Left lung (tissue), 10 donors: ENCODE results near the gene CBLN3. TPM values are rescaled to one million over a fixed set of nuclear protein-coding genes. Genes with fewer than 3 reads are reported as not detected.

Source experiments
- ATAC-seq: fragments of 200-7000 bp; cut with Tn5 transposase; one replicate; pipeline ENCODE4 v1.9.1; 2020; ENCODE audit warnings: moderate library complexity
- DNase-seq, 4 donors: peaks; one replicate each; pipeline ENCODE4 v3.0.0-alpha.2; 2013 to 2020
- H3K27ac ChIP-seq, 2 donors: fragments of 200-600 bp; sonication (generic) in 1 of 2; one replicate each; pipeline versions ENCODE4 v1.5.0 to v1.8.0; 2020 to 2021
- H3K27me3 ChIP-seq, 2 donors: fragments of 200-600 bp; sonication (generic) in 1 of 2; one replicate each; pipeline versions ENCODE4 v1.5.0 to v1.8.0; 2020 to 2021
- H3K36me3 ChIP-seq, 2 donors: fragments of 200-600 bp; sonication (generic) in 1 of 2; one replicate each; pipeline versions ENCODE4 v1.5.0 to v1.8.0; 2020 to 2021
- H3K4me1 ChIP-seq, 2 donors: fragments of 200-600 bp; one replicate each; pipeline ENCODE4 v1.8.0; 2021
- H3K4me3 ChIP-seq, 2 donors: fragments of 200-600 bp; sonication (generic) in 1 of 2; one replicate each; pipeline versions ENCODE4 v1.5.0 to v1.8.0; 2020 to 2021; ENCODE audit warnings: mild to moderate bottlenecking in 1 of 2
- H3K9me3 ChIP-seq, 2 donors: fragments of 200-600 bp; sonication (generic) in 1 of 2; one replicate each; pipeline versions ENCODE4 v1.5.0 to v1.8.0; 2020 to 2021
- intact Hi-C, 2 donors: fragments of 100-400 bp; cut with DNase I; formaldehyde crosslinking; loops; one replicate each; pipeline versions ENCODE4 v1.11.2 to v1.14.2; 2022
- polyA plus RNA-seq, 6 donors: library from polyadenylated mRNA; unstranded; fragments of 120-200 nt; gene quantifications; one replicate each; pipeline ENCODE4 v1.2.1, GENCODE V29; 2013; ENCODE audit not compliant: insufficient read length in 6 of 6
- total RNA-seq, 2 donors: library from RNA; stranded (reverse); fragmentation: NEBNext Ultra II Directional; extraction: Animal tissue kit (Norgen Biotek cat#: 25700); gene quantifications; one replicate each; pipeline ENCODE4 v1.2.1, GENCODE V29; 2021
- TF ChIP-seq, protein P1 (sequence below), 2 donors: fragments of 200-600 bp; sonication (generic) in 1 of 2; IDR thresholded peaks; one replicate each; pipeline versions ENCODE4 v1.5.0 to v1.8.0; 2021; ENCODE audit warnings: antibody characterized with exemption in 2 of 2
- donor health status: DM: no; HTN: yes; CAD: no.
- donor health status: DM: no; HTN: no; CAD: no.

The CBLN3 gene
- total and polyA plus RNA-seq, 8 donors = 2.2 to 6.4 (median 3.8) TPM

DNA sequence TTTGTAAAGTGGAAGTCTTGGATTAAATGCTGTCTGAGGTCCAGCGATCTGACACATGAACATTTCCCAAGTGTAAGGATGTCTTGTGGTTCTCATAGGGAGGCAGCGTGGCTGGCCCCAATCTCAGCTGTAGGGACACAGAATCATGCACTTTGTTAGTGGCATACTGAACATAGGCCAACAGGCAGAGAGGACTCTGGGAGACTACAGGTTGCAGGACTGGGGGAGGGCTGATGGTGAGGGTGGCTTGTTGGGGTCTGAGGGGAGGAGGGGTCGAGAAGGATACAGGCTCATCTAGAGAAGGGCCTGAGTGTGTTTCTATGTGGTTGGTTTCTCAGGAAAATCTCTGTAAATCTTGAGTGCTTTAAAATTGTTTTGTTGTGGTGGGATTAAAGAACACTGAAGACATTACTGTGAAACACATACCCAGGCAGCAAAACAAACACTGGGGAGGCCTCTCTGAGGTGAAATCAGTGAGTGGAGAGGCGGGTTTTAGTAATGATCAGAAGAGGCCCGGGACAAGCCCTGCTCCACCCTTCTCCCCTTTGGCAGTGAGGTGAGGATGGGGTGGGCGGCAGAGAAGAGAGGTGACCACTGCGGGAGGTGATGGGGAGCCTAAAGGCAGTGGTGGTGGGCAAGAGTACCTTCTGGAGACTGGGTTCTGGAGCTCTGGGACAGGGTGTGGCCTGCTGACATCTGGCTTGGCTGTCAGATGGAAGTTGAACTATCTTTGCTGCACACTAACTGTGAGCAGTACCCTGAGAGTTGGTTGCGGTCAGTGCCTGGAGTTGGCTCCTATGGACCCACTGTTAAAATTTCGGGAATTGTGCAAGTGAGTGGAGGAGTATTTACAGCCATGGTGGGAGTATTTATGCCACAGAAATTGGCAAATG is 27.4 kb downstream of the CBLN3 start:
- intact Hi-C loops = no loop called here
- no peak for ATAC-seq

DNA sequence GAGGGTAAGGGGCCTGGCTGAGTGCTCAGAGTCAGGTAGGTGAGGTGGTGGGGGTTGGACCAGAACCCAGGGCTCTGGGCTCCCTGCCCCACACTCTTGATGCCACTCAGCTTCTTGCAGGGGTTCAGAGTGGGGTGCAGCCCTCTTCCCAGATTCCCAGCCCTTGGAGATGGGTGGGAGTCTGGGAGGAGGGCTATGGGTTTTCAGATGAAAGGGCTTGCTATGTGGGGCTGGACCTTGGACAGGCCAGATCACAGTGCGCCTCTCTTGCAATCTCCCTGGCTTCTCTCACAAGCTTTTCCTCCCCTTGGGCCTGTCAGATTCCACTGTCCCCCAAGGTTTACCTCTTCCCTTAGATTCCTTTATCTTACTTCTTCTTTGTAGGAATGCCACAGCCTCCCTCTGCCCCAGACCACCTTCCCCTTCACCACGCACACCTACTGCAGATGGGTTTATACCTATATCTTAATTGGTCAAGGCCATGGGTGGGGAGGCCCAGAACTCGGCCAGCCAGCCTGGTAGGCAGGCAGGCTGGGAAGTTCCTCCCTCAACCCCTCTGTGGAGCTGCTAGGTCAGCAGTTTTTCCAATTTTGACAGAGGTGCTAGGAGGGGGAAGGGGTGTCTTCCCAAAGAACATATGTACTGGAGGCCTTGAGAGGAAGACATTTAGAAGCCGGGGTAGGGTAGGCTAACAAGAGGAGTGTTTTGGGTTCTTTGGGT is 29.3 kb downstream of the CBLN3 start:
- H3K4me3 ChIP-seq = peak overlapping the region; percentile 57 to 61

More for the DNA sequence above, 27.4 kb downstream of the CBLN3 start:
- Histone ChIP-seq H3K27ac (no peak overlapping the region), H3K4me1 (peaks cover 6 to 40% of the 10 kb centered on the region in 2 donors), H3K27me3 (no peaks in the 10 kb centered on the region), H3K9me3 (no peaks in the 10 kb centered on the region), H3K36me3 (no peaks in the 10 kb centered on the region), H3K4me3 (no peak overlapping the region)
- no peak for DNase-seq
- TF ChIP-seq, protein P1, sequence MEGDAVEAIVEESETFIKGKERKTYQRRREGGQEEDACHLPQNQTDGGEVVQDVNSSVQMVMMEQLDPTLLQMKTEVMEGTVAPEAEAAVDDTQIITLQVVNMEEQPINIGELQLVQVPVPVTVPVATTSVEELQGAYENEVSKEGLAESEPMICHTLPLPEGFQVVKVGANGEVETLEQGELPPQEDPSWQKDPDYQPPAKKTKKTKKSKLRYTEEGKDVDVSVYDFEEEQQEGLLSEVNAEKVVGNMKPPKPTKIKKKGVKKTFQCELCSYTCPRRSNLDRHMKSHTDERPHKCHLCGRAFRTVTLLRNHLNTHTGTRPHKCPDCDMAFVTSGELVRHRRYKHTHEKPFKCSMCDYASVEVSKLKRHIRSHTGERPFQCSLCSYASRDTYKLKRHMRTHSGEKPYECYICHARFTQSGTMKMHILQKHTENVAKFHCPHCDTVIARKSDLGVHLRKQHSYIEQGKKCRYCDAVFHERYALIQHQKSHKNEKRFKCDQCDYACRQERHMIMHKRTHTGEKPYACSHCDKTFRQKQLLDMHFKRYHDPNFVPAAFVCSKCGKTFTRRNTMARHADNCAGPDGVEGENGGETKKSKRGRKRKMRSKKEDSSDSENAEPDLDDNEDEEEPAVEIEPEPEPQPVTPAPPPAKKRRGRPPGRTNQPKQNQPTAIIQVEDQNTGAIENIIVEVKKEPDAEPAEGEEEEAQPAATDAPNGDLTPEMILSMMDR (IDR thresholded peaks at IDR 0.05) = no peak

DNA sequence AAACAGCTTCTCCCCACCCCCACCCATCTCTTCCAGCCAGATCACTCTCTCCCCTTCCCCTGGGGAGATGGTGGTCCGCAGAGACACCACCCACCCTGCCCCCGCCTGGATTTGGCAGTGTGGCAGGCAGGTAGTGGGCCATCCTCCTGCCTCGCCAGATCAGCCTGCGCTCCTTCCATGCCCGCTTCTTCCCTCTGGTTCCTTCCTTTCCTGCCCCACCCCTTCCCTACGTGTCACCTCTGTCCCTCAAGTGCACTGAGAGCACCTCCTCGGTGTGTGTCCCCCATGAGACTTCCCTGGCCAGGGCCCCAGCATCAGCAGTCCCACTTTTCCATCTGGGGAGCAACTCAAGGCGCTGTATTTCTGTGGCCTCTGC is 30.0 kb downstream of the CBLN3 start:
- intact Hi-C loops = no loop called here
- Histone ChIP-seq H3K27me3 (no peaks in the 10 kb centered on the region), H3K36me3 (no peaks in the 10 kb centered on the region), H3K9me3 (no peaks in the 10 kb centered on the region), H3K27ac (peak overlapping the region; percentile 56 to 68), H3K4me3 (peak overlapping the region; percentile 57 to 61), H3K4me1 (peaks cover 6 to 40% of the 10 kb centered on the region in 2 donors)
- ATAC-seq (peak; percentile 29), DNase-seq (no peak)
- TF ChIP-seq, protein P1 (IDR thresholded peaks at IDR 0.05) = no peak

More for the DNA sequence above, 29.3 kb downstream of the CBLN3 start:
- Histone ChIP-seq H3K27me3 (no peaks in the 10 kb centered on the region), H3K36me3 (no peaks in the 10 kb centered on the region), H3K9me3 (no peaks in the 10 kb centered on the region), H3K27ac (peak overlapping the region in 1 of 2 donors; percentile 68), H3K4me1 (peaks cover 6 to 40% of the 10 kb centered on the region in 2 donors)
- peak in 1 of 4 donors; percentile 61 for DNase-seq
- TF ChIP-seq, protein P1 (IDR thresholded peaks at IDR 0.05) = no peak
- intact Hi-C loops = no loop called here
- no peak for ATAC-seq

DNA sequence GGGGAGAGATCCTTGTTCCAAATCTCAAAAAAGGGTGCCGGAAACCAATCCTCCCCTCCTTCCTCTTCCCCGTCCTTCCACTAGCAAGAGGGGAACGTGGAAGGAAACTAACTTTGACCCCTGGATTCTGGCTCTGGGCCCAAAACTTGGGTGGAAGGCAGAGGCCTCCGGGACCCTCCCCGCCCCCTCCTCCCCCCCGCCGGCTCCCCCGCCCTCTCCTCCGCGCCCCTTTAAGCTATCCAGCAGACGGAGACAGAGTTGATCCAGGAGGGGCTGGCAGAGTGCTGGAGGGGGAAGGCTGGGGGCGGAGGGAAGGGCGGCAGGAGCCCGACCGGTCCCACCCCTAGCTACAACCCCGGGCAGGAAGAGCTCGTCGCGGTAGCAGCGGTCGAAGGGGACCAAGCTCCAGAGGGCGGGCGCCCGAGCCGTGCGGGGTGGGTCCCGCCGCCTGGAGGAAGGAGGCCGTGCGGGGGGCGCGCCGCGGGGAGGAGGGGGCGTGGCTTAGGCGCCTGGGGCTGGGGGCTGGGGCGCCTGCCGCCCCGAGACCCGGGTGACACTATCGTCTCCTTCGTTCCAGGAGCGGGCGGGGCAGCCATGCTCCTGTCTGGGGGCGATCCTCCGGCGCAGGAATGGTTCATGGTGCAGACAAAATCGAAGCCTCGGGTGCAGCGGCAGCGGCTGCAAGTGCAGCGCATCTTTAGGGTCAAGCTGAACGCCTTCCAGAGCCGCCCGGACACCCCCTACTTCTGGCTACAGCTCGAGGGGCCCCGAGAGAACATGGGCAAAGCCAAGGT is 30.6 kb downstream of the CBLN3 start, which contains the start of gene NYNRIN:
Gene NYNRIN, plus strand, starts transcription at position 351 of the 794 bp plus-strand sequence. Its CDS starts 244 bp downstream, at position 595.
- peak within 1 kb of the TSS; percentile 56 to 68 for H3K27ac ChIP-seq
- H3K4me1 ChIP-seq = peaks cover 6 to 40% of the 10 kb centered on the region in 2 donors
- peak; percentile 78 for ATAC-seq
- H3K4me3 ChIP-seq = peak within 1 kb of the TSS; percentile 57 to 61
- peak; percentile 55 to 91 (median 78) for DNase-seq
- H3K27me3 ChIP-seq = no peaks in the 10 kb centered on the region
- intact Hi-C loops = no loop called here
- no peaks in the 10 kb centered on the region for H3K9me3 ChIP-seq
- TF ChIP-seq, protein P1 (IDR thresholded peaks at IDR 0.05) = no peak
- no peaks in the 10 kb centered on the region for H3K36me3 ChIP-seq
